ENCODE measurements around the gene CGB3. TPM values are rescaled to one million over a fixed set of nuclear protein-coding genes. Genes with fewer than 3 reads are reported as not detected.
"Not testable (repeated sequence)": the region's sequence is repeated elsewhere in the genome, so short reads cannot be mapped to it uniquely, and the experiment has no call there.

Gene CGB3
- under 1 TPM in 1 of 2 donors, not detected in 1; 0.72 TPM for total RNA-seq
- under 1 TPM in 1 of 2 donors, not detected in 1; 0.73 TPM for polyA plus RNA-seq (ENCODE audit: insufficient read length in 2 of 2)
- long read RNA-seq, donor 1 = 0 reads
- long read RNA-seq, donor 2 = 0 reads
- long read RNA-seq, donor 3 = 0 reads
- long read RNA-seq, donor 4 = 0 reads

- not testable (repeated sequence) for DNase-seq (ENCODE audit: low read depth in 4 of 6, low spot score in 6 of 6); H3K9me3 ChIP-seq (ENCODE audit: control insufficient read depth, insufficient read depth, low read length); H3K4me1 ChIP-seq (ENCODE audit: control insufficient read depth, insufficient read depth, low read length); H3K36me3 ChIP-seq (ENCODE audit: control insufficient read depth, insufficient read depth, low read length); H3K27ac ChIP-seq (ENCODE audit: low read depth, low read length); H3K4me3 ChIP-seq (ENCODE audit: low read depth, low read length)
- WGBS (ENCODE audit: insufficient coverage) = no CpG with 5 or more reads among the region's 15 CpGs
- H3K27me3 ChIP-seq (ENCODE audit: control insufficient read depth, insufficient read depth, low read length) = peaks cover 24% of the 10 kb centered on the region
These were observed at the start of gene CGB3 for GRCh38 chr19:49024233-49024632. TSS of gene CGB3 (minus strand) at chr19:49024333. CDS start at chr19:49023971, 362 bp downstream.

- H3K36me3 ChIP-seq (ENCODE audit: control insufficient read depth, insufficient read depth, low read length) = no peaks in the 10 kb centered on the region
- H3K27me3 ChIP-seq (ENCODE audit: control insufficient read depth, insufficient read depth, low read length) = peaks cover 53% of the 10 kb centered on the region
- DNase-seq (ENCODE audit: low read depth in 4 of 6, low spot score in 6 of 6) = peak in 1 of 6 donors; percentile 53
These were observed 47.9 kb upstream of the CGB3 start for GRCh38 chr19:49071860-49072547.

GRCh38 chr19:49070416-49070815 lies 46.3 kb upstream of the CGB3 start:
- Histone ChIP-seq H3K36me3 (ENCODE audit: control insufficient read depth, insufficient read depth, low read length) (no peaks in the 10 kb centered on the region), H3K4me1 (ENCODE audit: control insufficient read depth, insufficient read depth, low read length) (peaks cover 2% of the 10 kb centered on the region), H3K27ac (ENCODE audit: low read depth, low read length) (no peak overlapping the region), H3K9me3 (ENCODE audit: control insufficient read depth, insufficient read depth, low read length) (no peaks in the 10 kb centered on the region), H3K4me3 (ENCODE audit: low read depth, low read length) (no peak overlapping the region), H3K27me3 (ENCODE audit: control insufficient read depth, insufficient read depth, low read length) (peaks cover 67% of the 10 kb centered on the region)
- 91% methylated on average over 19 of the region's 21 CpGs for WGBS (ENCODE audit: insufficient coverage)
- DNase-seq (ENCODE audit: low read depth in 4 of 6, low spot score in 6 of 6) = no peak

More at GRCh38 chr19:49071860-49072547, 47.9 kb upstream of the CGB3 start:
- no peaks in the 10 kb centered on the region for H3K9me3 ChIP-seq (ENCODE audit: control insufficient read depth, insufficient read depth, low read length)
- H3K4me3 ChIP-seq (ENCODE audit: low read depth, low read length) = no peak overlapping the region
- no peaks in the 10 kb centered on the region for H3K4me1 ChIP-seq (ENCODE audit: control insufficient read depth, insufficient read depth, low read length)
- H3K27ac ChIP-seq (ENCODE audit: low read depth, low read length) = no peak overlapping the region
- WGBS (ENCODE audit: insufficient coverage) = 3% methylated on average over 90 of the region's 93 CpGs

- peaks cover 11% of the 10 kb centered on the region for H3K4me1 ChIP-seq (ENCODE audit: control insufficient read depth, insufficient read depth, low read length)
- 91% methylated on average over 9 of the region's 9 CpGs for WGBS (ENCODE audit: insufficient coverage)
- no peak overlapping the region for H3K27ac ChIP-seq (ENCODE audit: low read depth, low read length)
- H3K27me3 ChIP-seq (ENCODE audit: control insufficient read depth, insufficient read depth, low read length) = peaks cover 74% of the 10 kb centered on the region
- DNase-seq (ENCODE audit: low read depth in 4 of 6, low spot score in 6 of 6) = no peak
- H3K9me3 ChIP-seq (ENCODE audit: control insufficient read depth, insufficient read depth, low read length) = no peaks in the 10 kb centered on the region
- no peaks in the 10 kb centered on the region for H3K36me3 ChIP-seq (ENCODE audit: control insufficient read depth, insufficient read depth, low read length)
- no peak overlapping the region for H3K4me3 ChIP-seq (ENCODE audit: low read depth, low read length)
These were observed 44.9 kb upstream of the CGB3 start for GRCh38 chr19:49069026-49069425.

GRCh38 chr19:49067554-49067953 lies 43.4 kb upstream of the CGB3 start:
- Histone ChIP-seq H3K4me3 (ENCODE audit: low read depth, low read length) (no peak overlapping the region), H3K36me3 (ENCODE audit: control insufficient read depth, insufficient read depth, low read length) (no peaks in the 10 kb centered on the region), H3K9me3 (ENCODE audit: control insufficient read depth, insufficient read depth, low read length) (no peaks in the 10 kb centered on the region), H3K4me1 (ENCODE audit: control insufficient read depth, insufficient read depth, low read length) (peaks cover 11% of the 10 kb centered on the region), H3K27me3 (ENCODE audit: control insufficient read depth, insufficient read depth, low read length) (peaks cover 66% of the 10 kb centered on the region), H3K27ac (ENCODE audit: low read depth, low read length) (no peak overlapping the region)
- DNase-seq (ENCODE audit: low read depth in 4 of 6, low spot score in 6 of 6) = no peak
- WGBS (ENCODE audit: insufficient coverage) = 66% methylated on average over 3 of the region's 3 CpGs

- H3K27me3 ChIP-seq (ENCODE audit: control insufficient read depth, insufficient read depth, low read length) = peaks cover 60% of the 10 kb centered on the region
- peaks cover 11% of the 10 kb centered on the region for H3K4me1 ChIP-seq (ENCODE audit: control insufficient read depth, insufficient read depth, low read length)
- no peak overlapping the region for H3K4me3 ChIP-seq (ENCODE audit: low read depth, low read length)
- no peaks in the 10 kb centered on the region for H3K9me3 ChIP-seq (ENCODE audit: control insufficient read depth, insufficient read depth, low read length)
- no peak for DNase-seq (ENCODE audit: low read depth in 4 of 6, low spot score in 6 of 6)
- H3K36me3 ChIP-seq (ENCODE audit: control insufficient read depth, insufficient read depth, low read length) = no peaks in the 10 kb centered on the region
- 33% methylated on average over 4 of the region's 13 CpGs for WGBS (ENCODE audit: insufficient coverage)
- H3K27ac ChIP-seq (ENCODE audit: low read depth, low read length) = no peak overlapping the region
These were observed 41.9 kb upstream of the CGB3 start for GRCh38 chr19:49065905-49066512.

GRCh38 chr19:49064768-49065611 lies 40.9 kb upstream of the CGB3 start, which contains the start of gene NTF4:
TSS of gene NTF4 (minus strand) at chr19:49064818. CDS start at chr19:49061997, 2,821 bp downstream.
- no peak for DNase-seq (ENCODE audit: low read depth in 4 of 6, low spot score in 6 of 6)
- WGBS (ENCODE audit: insufficient coverage) = 2% methylated on average over 47 of the region's 53 CpGs

GRCh38 chr19:49064029-49064629 lies 40.0 kb upstream of the CGB3 start:
- H3K27ac ChIP-seq (ENCODE audit: low read depth, low read length) = no peak overlapping the region
- H3K4me1 ChIP-seq (ENCODE audit: control insufficient read depth, insufficient read depth, low read length) = peaks cover 11% of the 10 kb centered on the region
- 54% methylated on average over 7 of the region's 10 CpGs for WGBS (ENCODE audit: insufficient coverage)
- peaks cover 50% of the 10 kb centered on the region for H3K27me3 ChIP-seq (ENCODE audit: control insufficient read depth, insufficient read depth, low read length)
- no peak overlapping the region for H3K4me3 ChIP-seq (ENCODE audit: low read depth, low read length)
- H3K36me3 ChIP-seq (ENCODE audit: control insufficient read depth, insufficient read depth, low read length) = no peaks in the 10 kb centered on the region
- no peaks in the 10 kb centered on the region for H3K9me3 ChIP-seq (ENCODE audit: control insufficient read depth, insufficient read depth, low read length)
- DNase-seq (ENCODE audit: low read depth in 4 of 6, low spot score in 6 of 6) = no peak

More at GRCh38 chr19:49064768-49065611, 40.9 kb upstream of the CGB3 start, which contains the start of gene NTF4:
- Histone ChIP-seq H3K27ac (ENCODE audit: low read depth, low read length) (no peak within 1 kb of the TSS), H3K27me3 (ENCODE audit: control insufficient read depth, insufficient read depth, low read length) (peaks cover 52% of the 10 kb centered on the region), H3K9me3 (ENCODE audit: control insufficient read depth, insufficient read depth, low read length) (no peaks in the 10 kb centered on the region), H3K4me3 (ENCODE audit: low read depth, low read length) (no peak within 1 kb of the TSS), H3K4me1 (ENCODE audit: control insufficient read depth, insufficient read depth, low read length) (peaks cover 11% of the 10 kb centered on the region), H3K36me3 (ENCODE audit: control insufficient read depth, insufficient read depth, low read length) (no peaks in the 10 kb centered on the region)

GRCh38 chr19:49061445-49061844 lies 37.3 kb upstream of the CGB3 start:
- 76% methylated on average over 25 of the region's 25 CpGs for WGBS (ENCODE audit: insufficient coverage)
- Histone ChIP-seq H3K4me1 (ENCODE audit: control insufficient read depth, insufficient read depth, low read length) (peaks cover 29% of the 10 kb centered on the region), H3K9me3 (ENCODE audit: control insufficient read depth, insufficient read depth, low read length) (no peaks in the 10 kb centered on the region), H3K36me3 (ENCODE audit: control insufficient read depth, insufficient read depth, low read length) (no peaks in the 10 kb centered on the region), H3K27ac (ENCODE audit: low read depth, low read length) (no peak overlapping the region), H3K27me3 (ENCODE audit: control insufficient read depth, insufficient read depth, low read length) (peaks cover 62% of the 10 kb centered on the region), H3K4me3 (ENCODE audit: low read depth, low read length) (no peak overlapping the region)
- DNase-seq (ENCODE audit: low read depth in 4 of 6, low spot score in 6 of 6) = no peak

All from spinal cord (tissue), 10 donors.